COR-L47 (cell line): ENCODE measurements around the gene PCDHGB5.
A peak's percentile ranks its signal among the peaks of the same experiment; 100 is the strongest.
"Not testable (repeated sequence)": the region's sequence is repeated elsewhere in the genome, so short reads cannot be mapped to it uniquely, and the experiment has no call there.

Source experiments
- DNase-seq: peaks from one replicate; lab custom pipeline; 2025; lab: John Stamatoyannopoulos, UW

Gene PCDHGB5

GRCh38 chr5:141397756-141398551 is at the start of gene PCDHGB5:
Gene PCDHGB5 (plus strand): TSS chr5:141397947. CDS start chr5:141398128, 181 bp downstream.
- not testable (repeated sequence) for DNase-seq

GRCh38 chr5:141349917-141350619 is 47.7 kb upstream of the PCDHGB5 start, which contains the start of gene PCDHGB1:
Gene PCDHGB1 (plus strand): TSS chr5:141350099. CDS start chr5:141350261, 162 bp downstream.
- peak; percentile 50 for DNase-seq

DNA sequence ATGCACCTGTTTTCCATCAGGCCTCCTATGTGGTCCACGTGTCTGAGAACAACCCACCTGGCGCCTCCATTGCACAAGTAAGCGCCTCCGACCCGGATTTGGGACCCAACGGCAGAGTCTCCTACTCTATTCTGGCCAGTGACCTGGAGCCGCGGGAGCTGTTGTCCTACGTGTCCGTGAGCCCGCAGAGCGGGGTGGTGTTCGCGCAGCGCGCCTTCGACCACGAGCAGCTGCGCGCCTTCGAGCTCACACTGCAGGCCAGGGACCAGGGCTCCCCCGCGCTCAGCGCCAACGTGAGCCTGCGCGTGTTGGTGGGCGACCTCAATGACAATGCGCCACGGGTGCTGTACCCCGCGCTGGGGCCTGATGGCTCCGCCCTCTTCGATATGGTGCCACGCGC is 46.2 kb upstream of the PCDHGB5 start:
- no peak for DNase-seq

DNA sequence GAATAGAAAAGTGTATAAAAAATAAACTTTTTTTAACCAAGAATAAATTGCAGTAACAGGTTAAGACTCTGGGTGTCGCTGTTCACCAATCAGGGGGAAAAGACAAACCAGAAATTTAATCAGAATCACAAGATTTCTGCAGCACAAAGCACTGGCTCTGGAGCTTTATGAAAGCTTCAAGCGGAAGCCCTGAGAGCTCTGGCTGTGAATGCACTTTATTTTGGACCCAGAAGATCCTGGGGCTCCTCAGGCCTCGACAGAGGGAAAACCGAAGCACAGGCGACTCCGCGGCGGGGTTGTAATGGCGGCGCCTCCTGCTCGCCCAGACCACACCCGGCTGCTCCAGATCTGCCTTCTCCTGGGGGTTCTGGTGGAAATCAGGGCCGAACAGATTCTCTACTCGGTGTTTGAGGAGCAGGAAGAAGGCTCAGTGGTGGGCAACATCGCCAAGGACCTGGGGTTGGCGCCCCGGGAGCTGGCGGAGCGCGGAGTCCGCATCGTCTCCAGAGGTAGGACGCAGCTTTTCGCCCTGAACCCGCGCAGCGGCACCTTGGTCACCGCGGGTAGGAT is 42.8 kb upstream of the PCDHGB5 start, which contains the start of gene PCDHGA4:
Gene PCDHGA4, plus strand, starts transcription at position 122 of the 570 bp plus-strand sequence. Its CDS starts 87 bp downstream, at position 209.
- DNase-seq: no peak

- no peak for DNase-seq
These were observed 42.1 kb upstream of the PCDHGB5 start for GRCh38 chr5:141355641-141356040.

GRCh38 chr5:141356133-141356532 is 41.6 kb upstream of the PCDHGB5 start:
- DNase-seq: no peak

- DNase-seq: no peak
These were observed 40.8 kb upstream of the PCDHGB5 start for GRCh38 chr5:141356950-141357349.

DNA sequence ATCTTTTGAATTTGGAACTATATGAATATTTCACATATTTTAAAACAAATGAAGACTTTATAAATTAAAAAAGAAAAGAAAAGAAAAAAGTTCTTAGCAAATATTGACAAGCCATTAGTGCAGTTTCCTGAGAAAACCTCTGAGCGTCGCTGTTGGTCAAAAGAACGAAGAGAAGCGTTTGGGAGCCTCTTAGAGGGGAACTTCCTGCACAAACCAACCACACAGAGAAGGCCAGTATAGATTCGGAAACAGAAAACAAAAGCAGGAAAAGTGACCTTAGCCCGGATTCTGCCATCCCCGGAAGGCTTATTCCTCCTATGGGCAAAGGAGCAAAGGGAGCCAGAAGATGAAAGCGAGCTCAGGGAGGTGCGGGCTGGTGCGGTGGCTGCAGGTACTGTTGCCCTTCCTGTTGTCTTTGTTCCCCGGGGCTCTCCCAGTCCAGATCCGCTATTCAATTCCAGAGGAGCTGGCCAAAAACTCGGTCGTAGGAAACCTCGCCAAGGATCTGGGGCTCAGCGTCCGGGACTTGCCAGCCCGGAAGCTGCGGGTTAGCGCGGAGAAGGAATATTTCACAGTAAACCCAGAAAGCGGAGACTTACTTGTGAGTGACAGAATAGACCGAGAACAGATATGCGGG is 37.8 kb upstream of the PCDHGB5 start, which contains the start of gene PCDHGB2:
Gene PCDHGB2, plus strand, starts transcription at position 205 of the 637 bp plus-strand sequence. Its CDS starts 142 bp downstream, at position 347.
- peak; percentile 38 for DNase-seq

DNA sequence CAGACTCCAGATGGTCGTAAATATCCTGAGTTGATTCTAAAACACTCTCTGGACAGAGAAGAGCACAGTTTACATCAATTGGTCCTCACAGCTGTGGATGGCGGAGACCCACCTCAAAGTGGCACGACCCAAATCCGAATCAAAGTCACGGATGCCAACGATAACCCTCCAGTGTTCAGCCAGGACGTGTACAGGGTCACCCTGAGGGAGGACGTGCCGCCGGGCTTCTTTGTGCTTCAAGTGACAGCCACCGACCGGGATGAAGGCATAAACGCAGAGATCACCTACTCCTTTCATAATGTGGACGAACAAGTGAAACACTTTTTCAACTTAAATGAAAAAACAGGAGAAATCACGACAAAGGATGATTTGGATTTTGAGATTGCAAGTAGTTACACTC is 37.1 kb upstream of the PCDHGB5 start:
- no peak for DNase-seq

GRCh38 chr5:141362719-141363118 is 35.0 kb upstream of the PCDHGB5 start:
- no peak for DNase-seq

DNA sequence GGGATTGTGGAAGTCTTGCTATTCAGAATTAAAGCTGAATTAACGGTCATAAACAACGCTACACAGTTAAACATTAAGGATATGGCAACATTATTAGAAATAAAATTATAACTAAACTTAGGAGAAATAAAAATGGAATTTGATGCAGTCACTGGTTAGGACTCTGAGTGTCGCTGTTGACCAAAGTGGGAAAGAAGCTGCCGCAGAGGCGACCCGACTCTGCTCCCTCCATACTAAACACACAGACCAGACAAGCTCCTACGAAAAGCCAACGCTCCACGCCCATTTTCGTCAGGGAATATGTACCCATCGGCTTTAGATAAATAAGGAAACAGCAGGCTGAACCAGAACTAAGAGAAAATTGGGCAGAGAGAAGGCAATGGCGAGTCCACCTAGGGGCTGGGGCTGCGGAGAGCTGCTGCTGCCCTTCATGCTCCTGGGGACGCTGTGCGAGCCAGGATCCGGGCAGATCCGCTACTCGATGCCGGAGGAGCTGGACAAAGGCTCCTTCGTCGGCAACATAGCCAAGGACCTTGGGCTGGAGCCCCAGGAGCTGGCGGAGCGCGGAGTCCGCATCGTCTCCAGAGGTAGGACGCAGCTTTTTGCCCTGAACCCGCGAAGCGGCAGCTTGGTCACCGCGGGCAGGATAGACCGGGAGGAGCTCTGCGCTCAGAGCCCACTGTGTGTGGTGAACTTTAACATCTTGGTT is 33.6 kb upstream of the PCDHGB5 start, which contains the start of gene PCDHGA5:
Gene PCDHGA5, plus strand, starts transcription at position 211 of the 709 bp plus-strand sequence. Its CDS starts 169 bp downstream, at position 380.
- DNase-seq: no peak

- no peak for DNase-seq
These were observed 31.5 kb upstream of the PCDHGB5 start for GRCh38 chr5:141366016-141366896.

DNA sequence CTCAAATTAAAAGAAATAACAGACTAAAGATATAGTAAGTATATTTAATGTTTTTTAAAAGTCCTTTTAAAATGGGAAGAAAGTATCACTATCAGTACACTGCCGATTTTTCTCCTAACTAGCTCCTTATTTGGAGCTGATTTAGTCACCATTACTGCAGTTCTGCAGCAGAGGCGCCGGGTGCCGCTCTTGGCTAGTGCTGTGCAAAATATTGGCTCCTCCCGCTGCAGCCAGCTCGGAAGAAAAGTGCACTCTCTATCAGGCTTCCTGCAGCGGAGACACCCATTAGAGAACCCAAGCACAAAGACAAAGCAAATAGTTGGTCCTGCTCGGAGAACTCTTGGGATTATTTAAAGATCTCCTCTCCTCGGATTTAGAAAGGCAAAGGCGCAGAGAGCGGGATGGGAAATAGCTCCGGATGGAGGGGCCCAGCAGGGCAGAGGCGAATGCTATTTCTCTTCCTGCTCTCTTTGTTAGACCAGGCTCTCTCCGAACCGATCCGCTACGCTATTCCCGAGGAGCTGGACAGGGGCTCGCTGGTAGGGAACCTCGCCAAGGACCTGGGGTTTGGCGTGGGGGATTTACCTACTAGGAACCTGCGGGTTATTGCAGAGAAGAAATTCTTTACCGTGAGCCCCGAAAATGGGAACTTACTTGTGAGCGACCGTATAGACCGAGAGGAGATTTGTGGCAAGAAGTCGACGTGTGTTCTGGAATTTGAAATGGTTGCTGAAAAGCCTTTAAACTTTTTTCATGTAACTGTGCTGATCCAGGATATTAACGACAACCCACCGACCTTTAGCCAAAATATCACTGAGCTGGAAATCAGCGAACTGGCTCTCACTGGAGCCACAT is 27.5 kb upstream of the PCDHGB5 start, which contains the start of gene PCDHGB3:
Gene PCDHGB3, plus strand, starts transcription at position 249 of the 855 bp plus-strand sequence. Its CDS starts 153 bp downstream, at position 402.
- DNase-seq: no peak

DNA sequence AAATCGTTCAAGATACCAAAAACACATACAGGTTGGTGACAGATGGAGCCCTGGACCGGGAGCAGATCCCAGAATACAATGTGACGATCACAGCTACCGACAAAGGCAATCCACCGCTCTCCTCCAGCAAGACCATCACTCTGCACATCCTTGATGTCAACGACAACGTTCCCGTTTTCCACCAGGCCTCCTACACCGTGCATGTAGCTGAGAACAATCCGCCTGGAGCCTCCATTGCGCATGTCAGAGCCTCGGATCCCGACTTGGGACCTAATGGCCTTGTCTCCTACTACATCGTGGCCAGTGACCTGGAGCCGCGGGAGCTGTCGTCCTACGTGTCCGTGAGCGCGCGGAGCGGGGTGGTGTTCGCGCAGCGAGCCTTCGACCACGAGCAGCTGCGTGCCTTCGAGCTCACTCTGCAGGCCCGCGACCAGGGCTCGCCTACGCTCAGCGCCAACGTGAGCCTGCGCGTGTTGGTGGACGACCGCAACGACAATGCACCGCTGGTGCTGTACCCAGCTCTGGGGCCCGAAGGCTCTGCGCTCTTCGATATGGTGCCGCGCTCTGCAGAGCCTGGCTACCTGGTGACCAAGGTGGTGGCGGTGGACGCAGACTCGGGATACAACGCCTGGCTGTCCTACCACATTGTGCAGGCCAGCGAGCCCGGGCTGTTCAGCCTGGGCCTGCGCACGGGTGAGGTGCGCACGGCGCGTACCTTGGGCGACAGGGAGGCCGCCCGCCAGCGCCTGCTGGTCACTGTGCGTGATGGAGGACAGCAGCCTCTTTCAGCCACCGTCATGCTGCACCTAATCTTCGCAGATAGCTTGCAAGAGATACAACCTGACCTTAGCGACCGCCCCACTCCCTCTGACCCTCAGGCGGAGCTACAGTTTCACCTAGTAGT is 25.9 kb upstream of the PCDHGB5 start:
- no peak for DNase-seq

DNA sequence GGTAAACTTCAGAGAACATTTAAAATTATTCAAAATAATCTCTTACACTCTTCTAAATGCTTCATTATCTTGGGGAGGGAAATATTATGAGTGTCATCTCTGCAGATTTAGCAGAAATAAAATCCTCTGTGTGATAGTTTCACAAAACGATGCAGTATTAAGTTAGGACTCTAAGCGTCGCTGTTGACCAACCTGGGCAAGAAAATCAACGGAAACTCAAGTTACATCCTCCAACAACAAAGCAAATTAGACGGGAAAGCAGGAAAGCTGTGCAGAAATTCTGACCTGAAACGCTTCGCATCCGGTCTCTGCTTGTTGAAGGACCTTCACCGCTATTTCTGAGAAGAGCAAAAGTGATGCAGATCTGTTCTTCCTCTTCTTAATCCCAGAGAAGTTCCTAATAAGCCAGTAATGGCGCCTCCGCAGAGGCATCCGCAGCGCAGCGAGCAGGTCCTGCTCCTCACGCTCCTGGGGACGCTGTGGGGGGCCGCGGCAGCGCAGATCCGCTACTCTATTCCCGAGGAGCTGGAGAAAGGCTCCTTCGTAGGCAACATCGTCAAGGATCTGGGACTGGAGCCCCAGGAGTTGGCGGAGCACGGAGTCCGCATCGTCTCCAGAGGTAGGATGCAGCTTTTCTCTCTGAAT is 24.0 kb upstream of the PCDHGB5 start, which contains the start of gene PCDHGA6:
Gene PCDHGA6, plus strand, starts transcription at position 219 of the 645 bp plus-strand sequence. Its CDS starts 193 bp downstream, at position 412.
- DNase-seq: no peak

DNA sequence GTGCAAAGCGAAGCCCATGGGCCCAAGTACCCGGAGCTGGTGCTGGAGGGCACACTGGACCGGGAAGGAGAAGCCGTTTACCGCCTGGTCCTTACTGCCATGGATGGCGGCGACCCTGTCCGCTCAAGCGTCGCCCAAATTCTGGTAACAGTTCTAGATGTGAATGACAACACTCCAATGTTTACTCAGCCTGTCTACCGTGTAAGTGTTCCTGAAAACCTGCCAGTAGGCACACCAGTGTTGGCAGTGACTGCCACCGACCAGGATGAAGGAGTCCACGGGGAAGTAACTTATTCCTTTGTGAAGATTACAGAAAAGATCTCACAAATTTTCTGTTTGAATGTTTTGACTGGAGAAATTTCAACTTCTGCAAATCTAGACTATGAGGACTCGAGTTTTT is 23.1 kb upstream of the PCDHGB5 start:
- DNase-seq: no peak

- DNase-seq: not testable (repeated sequence)
These were observed 22.1 kb upstream of the PCDHGB5 start for GRCh38 chr5:141375444-141376155.
